GM12878 (cell line): ENCODE results near the gene PLEK2.

Experiments used
- ASH2L ChIP-seq: fragments of 300-600, 200-600 bp; sonication (generic); IDR thresholded peaks from 2 replicates; pipeline ENCODE4 v1.6.1; 2017; ENCODE audit warnings: low read depth, mild to moderate bottlenecking, borderline replicate concordance
- BCLAF1 ChIP-seq: fragments of 450-650 bp; IDR thresholded peaks from 2 replicates; pipeline ENCODE4 v1.6.1; 2017; ENCODE audit warnings: antibody characterized with exemption, mild to moderate bottlenecking, moderate library complexity
- BRCA1 ChIP-seq: IDR thresholded peaks from 2 replicates; pipeline ENCODE4 v1.6.1; 2011; ENCODE audit warnings: low read depth, low read length, improper control_type of control experiment
- CTCF ChIP-seq, 3 experiments: IDR thresholded peaks in 2 of 3; conservative IDR thresholded peaks in 1 of 3; 2 replicates each; pipeline ENCODE4 v1.5.1; 2011; ENCODE audit warnings: low read depth in 3 of 3, low read length in 3 of 3, mild to moderate bottlenecking in 3 of 3, control low read depth in 2 of 3, moderate library complexity in 2 of 3, inconsistent platforms in 1 of 3, mixed read lengths in 1 of 3; ENCODE audit not compliant: control insufficient read depth in 2 of 3, insufficient read depth in 1 of 3; ENCODE audit errors: extremely low read depth in 1 of 3
- EGR1 ChIP-seq, 2 experiments: IDR thresholded peaks; 1 replicate in 1 of 2; 2 replicates in 1 of 2; pipeline ENCODE4 v1.6.1; 2011 to 2012; ENCODE audit warnings: low read depth in 2 of 2, low read length in 2 of 2, borderline replicate concordance in 1 of 2, mild to moderate bottlenecking in 1 of 2, moderate library complexity in 1 of 2
- EP300 ChIP-seq, 2 experiments: fragments of 150-350 bp in 1 of 2; IDR thresholded peaks; 2 replicates each; pipeline ENCODE4 v1.6.1; 2011 to 2012; ENCODE audit warnings: low read depth in 2 of 2, low read length in 2 of 2, borderline replicate concordance in 1 of 2, improper control_type of control experiment in 1 of 2, inconsistent platforms in 1 of 2; ENCODE audit not compliant: control insufficient read depth in 1 of 2
- EZH2 ChIP-seq: IDR thresholded peaks from 2 replicates; pipeline ENCODE4 v1.6.1; 2012; ENCODE audit warnings: low read depth, mild to moderate bottlenecking, control low read depth, inconsistent platforms, low read length, borderline replicate concordance; ENCODE audit not compliant: control insufficient read depth
- KAT2A ChIP-seq: conservative IDR thresholded peaks from 2 replicates; pipeline ENCODE4 v1.6.1; 2011; ENCODE audit warnings: low read depth, low read length; ENCODE audit not compliant: control insufficient read depth
- POLR2A ChIP-seq: IDR thresholded peaks from 2 replicates; pipeline ENCODE4 v1.6.1; 2011; ENCODE audit warnings: low read depth, mild to moderate bottlenecking, low read length
- POLR2AphosphoS5 ChIP-seq: IDR thresholded peaks from 2 replicates; pipeline ENCODE4 v1.6.1; 2011; ENCODE audit warnings: mild to moderate bottlenecking, low read length, inconsistent platforms
- SRF ChIP-seq, 2 experiments: IDR thresholded peaks; 2 replicates each; pipeline ENCODE4 v1.6.1; 2011; ENCODE audit warnings: low read depth in 2 of 2, low read length in 2 of 2, mild to moderate bottlenecking in 1 of 2, moderate library complexity in 1 of 2
- ZZZ3 ChIP-seq: IDR thresholded peaks from 2 replicates; pipeline ENCODE4 v1.6.1; 2011; ENCODE audit warnings: low read depth; ENCODE audit not compliant: control insufficient read depth, insufficient read length
- TF ChIP-seq, protein P1 (sequence below): IDR thresholded peaks from 2 replicates; pipeline ENCODE4 v1.6.1; 2012; ENCODE audit warnings: mild to moderate bottlenecking, low read depth, low read length
- TF ChIP-seq, protein P2 (sequence below): IDR thresholded peaks from 2 replicates; pipeline ENCODE4 v1.6.1; 2012; ENCODE audit warnings: low read depth, low read length, improper control_type of control experiment

DNA sequence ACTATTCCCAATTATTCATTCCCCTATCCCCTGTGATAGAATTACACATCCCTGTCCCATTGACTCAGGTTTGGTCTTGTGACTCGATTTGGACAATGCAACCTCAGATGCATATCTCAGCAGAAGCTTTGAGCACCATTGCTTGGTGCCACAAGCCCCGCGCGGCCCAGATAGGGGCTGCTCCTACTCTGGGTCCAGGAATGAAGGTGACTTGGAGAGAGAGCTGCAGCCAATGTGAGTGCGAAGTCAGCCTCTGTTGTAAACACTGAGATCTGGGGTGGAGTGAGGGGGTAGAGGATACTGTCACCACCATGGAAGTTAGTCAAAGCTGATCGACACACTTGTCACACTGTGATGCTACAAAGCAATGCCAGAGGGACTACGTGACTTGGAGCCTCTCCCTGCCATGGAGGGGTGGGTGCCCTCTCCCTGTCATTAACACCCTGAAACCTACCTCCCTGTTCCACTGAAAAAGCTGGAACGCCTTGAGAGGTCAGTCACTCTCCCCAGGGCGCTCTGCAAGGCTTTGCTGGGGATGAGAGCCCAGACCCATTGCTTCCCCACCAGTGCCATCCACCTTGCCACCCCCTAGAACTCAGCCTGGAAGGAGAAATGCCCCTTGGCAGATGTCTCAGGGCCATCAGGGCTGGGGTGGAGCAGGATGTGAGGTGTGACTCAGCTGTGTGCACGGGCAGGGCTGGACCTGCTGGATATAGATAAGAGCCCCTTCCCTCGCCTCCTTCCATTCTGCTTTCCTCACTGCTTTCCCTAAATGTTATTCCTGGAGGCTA, 6.6 kb upstream of the PLEK2 start:
- TF ChIP-seq BCLAF1 (no peak), ASH2L (no peak), EGR1 (IDR thresholded peaks at IDR 0.05; ENCODE audit: borderline replicate concordance in 1 of 2, low read depth in 2 of 2, low read length in 2 of 2) (no peak), POLR2A (no peak), ZZZ3 (no peak), EZH2 (no peak), BRCA1 (no peak), POLR2AphosphoS5 (no peak), CTCF (IDR thresholded peaks at IDR 0.05 in 2 of 3, conservative IDR thresholded peaks at IDR 0.05 in 1 of 3; ENCODE audit: control insufficient read depth in 2 of 3, extremely low read depth in 1 of 3, insufficient read depth in 1 of 3, low read depth in 3 of 3, low read length in 3 of 3) (no peak), EP300 (IDR thresholded peaks at IDR 0.05; ENCODE audit: borderline replicate concordance in 1 of 2, control insufficient read depth in 1 of 2, low read depth in 2 of 2, low read length in 2 of 2) (no peak), SRF (IDR thresholded peaks at IDR 0.05; ENCODE audit: low read depth in 2 of 2, low read length in 2 of 2) (no peak), KAT2A (no peak)
- TF ChIP-seq, protein P1, sequence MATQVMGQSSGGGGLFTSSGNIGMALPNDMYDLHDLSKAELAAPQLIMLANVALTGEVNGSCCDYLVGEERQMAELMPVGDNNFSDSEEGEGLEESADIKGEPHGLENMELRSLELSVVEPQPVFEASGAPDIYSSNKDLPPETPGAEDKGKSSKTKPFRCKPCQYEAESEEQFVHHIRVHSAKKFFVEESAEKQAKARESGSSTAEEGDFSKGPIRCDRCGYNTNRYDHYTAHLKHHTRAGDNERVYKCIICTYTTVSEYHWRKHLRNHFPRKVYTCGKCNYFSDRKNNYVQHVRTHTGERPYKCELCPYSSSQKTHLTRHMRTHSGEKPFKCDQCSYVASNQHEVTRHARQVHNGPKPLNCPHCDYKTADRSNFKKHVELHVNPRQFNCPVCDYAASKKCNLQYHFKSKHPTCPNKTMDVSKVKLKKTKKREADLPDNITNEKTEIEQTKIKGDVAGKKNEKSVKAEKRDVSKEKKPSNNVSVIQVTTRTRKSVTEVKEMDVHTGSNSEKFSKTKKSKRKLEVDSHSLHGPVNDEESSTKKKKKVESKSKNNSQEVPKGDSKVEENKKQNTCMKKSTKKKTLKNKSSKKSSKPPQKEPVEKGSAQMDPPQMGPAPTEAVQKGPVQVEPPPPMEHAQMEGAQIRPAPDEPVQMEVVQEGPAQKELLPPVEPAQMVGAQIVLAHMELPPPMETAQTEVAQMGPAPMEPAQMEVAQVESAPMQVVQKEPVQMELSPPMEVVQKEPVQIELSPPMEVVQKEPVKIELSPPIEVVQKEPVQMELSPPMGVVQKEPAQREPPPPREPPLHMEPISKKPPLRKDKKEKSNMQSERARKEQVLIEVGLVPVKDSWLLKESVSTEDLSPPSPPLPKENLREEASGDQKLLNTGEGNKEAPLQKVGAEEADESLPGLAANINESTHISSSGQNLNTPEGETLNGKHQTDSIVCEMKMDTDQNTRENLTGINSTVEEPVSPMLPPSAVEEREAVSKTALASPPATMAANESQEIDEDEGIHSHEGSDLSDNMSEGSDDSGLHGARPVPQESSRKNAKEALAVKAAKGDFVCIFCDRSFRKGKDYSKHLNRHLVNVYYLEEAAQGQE: no peak
- TF ChIP-seq, protein P2, sequence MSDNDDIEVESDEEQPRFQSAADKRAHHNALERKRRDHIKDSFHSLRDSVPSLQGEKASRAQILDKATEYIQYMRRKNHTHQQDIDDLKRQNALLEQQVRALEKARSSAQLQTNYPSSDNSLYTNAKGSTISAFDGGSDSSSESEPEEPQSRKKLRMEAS: no peak
